HEK293 (cell line): Measurements from ENCODE around the gene ID1.

Experiments used
- GLIS1 ChIP-seq: fragments of 450-650 bp; formaldehyde crosslinking; IDR thresholded peaks from 2 replicates; pipeline ENCODE4 v1.5.1; 2016; ENCODE audit warnings: missing biosample characterization, missing genetic modification characterization
- HOXC10 ChIP-seq: sonication (generic); formaldehyde crosslinking; IDR thresholded peaks from 2 replicates; pipeline ENCODE4 v1.8.1; 2023; ENCODE audit warnings: mild to moderate bottlenecking, missing genetic modification reagents
- MYNN ChIP-seq: fragments of 450-650 bp; formaldehyde crosslinking; IDR thresholded peaks from 2 replicates; pipeline ENCODE4 v1.5.1; 2016; ENCODE audit warnings: missing biosample characterization, missing genetic modification characterization, borderline replicate concordance
- PATZ1 ChIP-seq: fragments of 450-650 bp; formaldehyde crosslinking; IDR thresholded peaks from 2 replicates; pipeline ENCODE4 v1.5.1; 2016; ENCODE audit warnings: missing biosample characterization, missing genetic modification characterization
- PRDM4 ChIP-seq: fragments of 450-650 bp; formaldehyde crosslinking; IDR thresholded peaks from 2 replicates; pipeline ENCODE4 v1.5.1; 2017; ENCODE audit warnings: missing biosample characterization, missing genetic modification characterization
- SP2 ChIP-seq: fragments of 450-650 bp; formaldehyde crosslinking; IDR thresholded peaks from 2 replicates; pipeline ENCODE4 v1.5.1; 2016; ENCODE audit warnings: missing biosample characterization, missing genetic modification characterization
- ZBTB1 ChIP-seq: fragments of 450-650 bp; formaldehyde crosslinking; IDR thresholded peaks from 2 replicates; pipeline ENCODE4 v1.5.1; 2016; ENCODE audit warnings: missing biosample characterization, missing genetic modification characterization
- ZBTB17 ChIP-seq: fragments of 450-650 bp; formaldehyde crosslinking; IDR thresholded peaks from 2 replicates; pipeline ENCODE4 v1.5.1; 2016; ENCODE audit warnings: missing biosample characterization, missing genetic modification characterization
- ZNF133 ChIP-seq: fragments of 450-650 bp; formaldehyde crosslinking; IDR thresholded peaks from 2 replicates; pipeline ENCODE4 v1.5.1; 2016; ENCODE audit warnings: missing biosample characterization, missing genetic modification characterization
- ZNF148 ChIP-seq: fragments of 450-650 bp; formaldehyde crosslinking; IDR thresholded peaks from 2 replicates; pipeline ENCODE4 v1.5.0; 2017; ENCODE audit warnings: missing biosample characterization, missing genetic modification characterization, borderline replicate concordance
- ZNF19 ChIP-seq: fragments of 450-650 bp; formaldehyde crosslinking; IDR thresholded peaks from 2 replicates; pipeline ENCODE4; 2016; ENCODE audit warnings: missing biosample characterization, missing genetic modification characterization, low read depth
- ZNF335 ChIP-seq: fragments of 450-650 bp; formaldehyde crosslinking; conservative IDR thresholded peaks from 2 replicates; pipeline ENCODE4 v1.5.1; 2016; ENCODE audit warnings: missing biosample characterization, missing genetic modification characterization
- ZNF354C ChIP-seq: fragments of 450-650 bp; formaldehyde crosslinking; IDR thresholded peaks from 2 replicates; pipeline ENCODE4 v1.5.1; 2016; ENCODE audit warnings: missing biosample characterization, missing genetic modification characterization, low read depth, borderline replicate concordance
- ZNF530 ChIP-seq: fragments of 450-650 bp; formaldehyde crosslinking; IDR thresholded peaks from 2 replicates; pipeline ENCODE4 v1.5.1; 2016; ENCODE audit warnings: low read depth, missing biosample characterization, missing genetic modification characterization
- ZNF544 ChIP-seq: fragments of 450-650 bp; formaldehyde crosslinking; IDR thresholded peaks from 2 replicates; pipeline ENCODE4 v1.5.0; 2017; ENCODE audit warnings: missing biosample characterization, missing genetic modification characterization
- ZNF580 ChIP-seq: fragments of 450-650 bp; formaldehyde crosslinking; IDR thresholded peaks from 2 replicates; pipeline ENCODE4 v1.5.1; 2016; ENCODE audit warnings: missing biosample characterization, missing genetic modification characterization
- ZNF621 ChIP-seq: fragments of 450-650 bp; formaldehyde crosslinking; IDR thresholded peaks from 2 replicates; pipeline ENCODE4 v1.5.1; 2017; ENCODE audit warnings: missing biosample characterization, missing genetic modification characterization
- ZNF645 ChIP-seq: fragments of 450-650 bp; formaldehyde crosslinking; IDR thresholded peaks from 2 replicates; pipeline ENCODE4; 2016; ENCODE audit warnings: missing biosample characterization, missing genetic modification characterization

The ID1 gene

GRCh38 chr20:31593221-31594001 lies 11.7 kb upstream of the ID1 start (continued):
- TF ChIP-seq MYNN (tag by site-specific recombination) = no peak
- TF ChIP-seq PATZ1 (tag by site-specific recombination) = 0 out of 2 replicates have a peak, but pooled peaks have one; percentile 21
- TF ChIP-seq ZNF645 = no peak
- no peak for TF ChIP-seq PRDM4
- no peak for TF ChIP-seq ZBTB17 (tag by site-specific recombination)
- TF ChIP-seq ZNF621 (tag by site-specific recombination) = no peak
- no peak for TF ChIP-seq ZNF580
- TF ChIP-seq GLIS1 = peak; percentile 53
- TF ChIP-seq ZBTB1 (tag by site-specific recombination) = no peak
- TF ChIP-seq HOXC10 (CRISPR knock-in tag) = no peak
- TF ChIP-seq SP2 (tag by site-specific recombination) = peak; percentile 19; the same call in 1 of the 2 replicates
- no peak for TF ChIP-seq ZNF133 (tag by site-specific recombination)
- no peak for TF ChIP-seq ZNF19 (tag by site-specific recombination)
- TF ChIP-seq ZNF530 (tag by site-specific recombination) = no peak
- TF ChIP-seq ZNF335 = no peak
- no peak for TF ChIP-seq ZNF354C (tag by site-specific recombination)
- TF ChIP-seq ZNF148 (tag by site-specific recombination) = no peak
- TF ChIP-seq ZNF544 (tag by site-specific recombination) = no peak
